ENCODE data around the gene HORMAD1. TPM values are rescaled to one million over a fixed set of nuclear protein-coding genes. Genes with fewer than 3 reads are reported as not detected.
"Not testable (repeated sequence)": the region's sequence is repeated elsewhere in the genome, so short reads cannot be mapped to it uniquely, and the experiment has no call there.

HORMAD1 gene
- total RNA-seq, 1 experiment from 2014 or later, result not detected

GRCh38 chr1:150661156-150661555 is 59.5 kb downstream of the HORMAD1 start:
- Histone ChIP-seq H3K36me3 (ENCODE audit: insufficient read depth, low read length, poor library complexity, severe bottlenecking) (peaks cover 8% of the 10 kb centered on the region), H3K27me3 (replicated peaks; ENCODE audit: insufficient read depth, low read depth, low read length, poor library complexity) (no peaks in the 10 kb centered on the region), H3K9me3 (ENCODE audit: low read depth, low read length, poor library complexity, severe bottlenecking) (no peaks in the 10 kb centered on the region), H3K4me1 (ENCODE audit: insufficient read depth, low read length, poor library complexity, severe bottlenecking) (no peaks in the 10 kb centered on the region), H3K4me3 (ENCODE audit: low read depth, low read length, poor library complexity, severe bottlenecking) (no peak overlapping the region), H3K27ac (ENCODE audit: low read depth, low read length, poor library complexity, severe bottlenecking) (no peak overlapping the region)
- POLR2A ChIA-PET (ENCODE audit: low non-redundant PET), result no interaction called here
- BruUV-seq (replicated peaks), result no TSS peak
- no peak for DNase-seq (ENCODE audit: low spot score)
- CTCF ChIA-PET, result no interaction called here
- intact Hi-C loops (cut with micrococcal nuclease; ENCODE audit: unreplicated experiment), result no loop called here
- TF ChIP-seq CTCF (conservative IDR thresholded peaks at IDR 0.05; ENCODE audit: low read depth, low read length) (no peak), EZH2 (IDR thresholded peaks at IDR 0.05; ENCODE audit: borderline replicate concordance, low read depth, low read length, poor library complexity, severe bottlenecking) (no peak)

DNA sequence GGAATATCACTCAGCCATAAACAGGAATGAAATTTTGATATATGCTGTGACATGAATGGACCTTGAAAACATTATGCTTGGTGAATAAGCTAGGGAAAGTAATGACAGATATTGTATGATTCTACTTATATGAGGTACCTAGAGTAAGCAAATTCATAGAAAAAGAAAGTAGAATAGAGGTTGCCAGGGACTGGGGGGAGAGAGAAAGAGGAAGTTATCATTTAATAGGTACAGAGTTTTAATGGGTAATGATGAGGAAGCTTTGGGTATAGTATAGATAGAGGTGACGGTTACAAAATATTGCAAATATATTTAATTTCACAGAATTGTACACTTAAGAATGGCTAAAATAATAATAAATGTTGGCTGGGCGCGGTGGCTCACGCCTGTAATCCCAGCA is 60.1 kb downstream of the HORMAD1 start:
- intact Hi-C loops (cut with micrococcal nuclease; ENCODE audit: unreplicated experiment), result no loop called here
- Histone ChIP-seq H3K27ac (ENCODE audit: low read depth, low read length, poor library complexity, severe bottlenecking) (no peak overlapping the region), H3K9me3 (ENCODE audit: low read depth, low read length, poor library complexity, severe bottlenecking) (no peaks in the 10 kb centered on the region), H3K4me3 (ENCODE audit: low read depth, low read length, poor library complexity, severe bottlenecking) (no peak overlapping the region), H3K4me1 (ENCODE audit: insufficient read depth, low read length, poor library complexity, severe bottlenecking) (no peaks in the 10 kb centered on the region), H3K27me3 (replicated peaks; ENCODE audit: insufficient read depth, low read depth, low read length, poor library complexity) (no peaks in the 10 kb centered on the region), H3K36me3 (ENCODE audit: insufficient read depth, low read length, poor library complexity, severe bottlenecking) (peaks cover 8% of the 10 kb centered on the region)
- no TSS peak for BruUV-seq (replicated peaks)
- ChIA-PET CTCF (no interaction called here), POLR2A (ENCODE audit: low non-redundant PET) (no interaction called here)
- TF ChIP-seq EZH2 (IDR thresholded peaks at IDR 0.05; ENCODE audit: borderline replicate concordance, low read depth, low read length, poor library complexity, severe bottlenecking) (no peak), CTCF (conservative IDR thresholded peaks at IDR 0.05; ENCODE audit: low read depth, low read length) (no peak)
- no peak for DNase-seq (ENCODE audit: low spot score)

GRCh38 chr1:150657064-150657463 is 63.6 kb downstream of the HORMAD1 start:
- H3K4me3 ChIP-seq (ENCODE audit: low read depth, low read length, poor library complexity, severe bottlenecking); POLR2A ChIA-PET (ENCODE audit: low non-redundant PET); CTCF ChIA-PET: not testable (repeated sequence)

DNA sequence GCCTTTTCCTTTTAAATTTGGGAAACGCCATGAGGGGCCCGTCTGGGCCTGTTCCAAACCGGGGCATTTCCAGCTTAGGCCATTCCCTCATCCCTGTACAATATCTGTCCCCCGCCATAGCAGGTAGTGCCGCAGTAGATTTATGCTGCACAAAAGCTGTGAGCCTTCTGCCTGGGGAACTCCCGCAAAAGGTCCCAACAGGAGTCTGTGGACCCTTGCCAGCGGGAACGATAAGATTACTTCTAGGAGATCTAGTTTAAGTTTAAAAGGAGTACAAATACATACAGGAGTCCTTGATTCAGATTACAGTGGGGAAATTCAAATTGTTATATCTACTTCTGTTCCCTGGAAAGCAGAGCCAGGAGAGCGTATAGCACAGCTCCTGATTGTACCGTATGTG is 66.1 kb downstream of the HORMAD1 start:
- DNase-seq (ENCODE audit: low spot score); H3K36me3 ChIP-seq (ENCODE audit: insufficient read depth, low read length, poor library complexity, severe bottlenecking); H3K9me3 ChIP-seq (ENCODE audit: low read depth, low read length, poor library complexity, severe bottlenecking); CTCF ChIA-PET; H3K4me3 ChIP-seq (ENCODE audit: low read depth, low read length, poor library complexity, severe bottlenecking); BruUV-seq (replicated peaks); POLR2A ChIA-PET (ENCODE audit: low non-redundant PET); H3K27me3 ChIP-seq (replicated peaks; ENCODE audit: insufficient read depth, low read depth, low read length, poor library complexity); intact Hi-C loops (cut with micrococcal nuclease; ENCODE audit: unreplicated experiment); H3K4me1 ChIP-seq (ENCODE audit: insufficient read depth, low read length, poor library complexity, severe bottlenecking); H3K27ac ChIP-seq (ENCODE audit: low read depth, low read length, poor library complexity, severe bottlenecking): not testable (repeated sequence)

More at GRCh38 chr1:150657064-150657463, 63.6 kb downstream of the HORMAD1 start:
- H3K27me3 ChIP-seq (replicated peaks; ENCODE audit: insufficient read depth, low read depth, low read length, poor library complexity); H3K27ac ChIP-seq (ENCODE audit: low read depth, low read length, poor library complexity, severe bottlenecking); BruUV-seq (replicated peaks); DNase-seq (ENCODE audit: low spot score); H3K9me3 ChIP-seq (ENCODE audit: low read depth, low read length, poor library complexity, severe bottlenecking); H3K36me3 ChIP-seq (ENCODE audit: insufficient read depth, low read length, poor library complexity, severe bottlenecking); H3K4me1 ChIP-seq (ENCODE audit: insufficient read depth, low read length, poor library complexity, severe bottlenecking); intact Hi-C loops (cut with micrococcal nuclease; ENCODE audit: unreplicated experiment): not testable (repeated sequence)
